BJ (cell line): ENCODE measurements around the gene NOTCH4. TPM values are rescaled to one million over a fixed set of nuclear protein-coding genes. Genes with fewer than 3 reads are reported as not detected.
A peak's percentile ranks its signal among the peaks of the same experiment; 100 is the strongest.
"Not testable (repeated sequence)": the region's sequence is repeated elsewhere in the genome, so short reads cannot be mapped to it uniquely, and the experiment has no call there.

Experiments
- CTCF ChIA-PET: fragments of 350-600 bp; formaldehyde crosslinking; extraction: SDS; loops from one replicate; lab custom pipeline; 2021; ENCODE audit warnings: antibody characterized with exemption, inconsistent platforms; lab: Yijun Ruan, JAX
- POLR2A ChIA-PET: fragments of 300-600 bp; sonication (Branson Sonifier 250); formaldehyde crosslinking; extraction: SDS; loops from one replicate; lab custom pipeline; 2021; ENCODE audit warnings: antibody characterized with exemption; lab: Charles Lee
- DNase-seq: peaks from one replicate; pipeline ENCODE4 v3.0.0-alpha.2; 2011; ENCODE audit warnings: low read depth
- H3K27me3 ChIP-seq: 2 replicates; pipeline ENCODE4 v1.6.0; 2011; ENCODE audit warnings: low read length; ENCODE audit not compliant: control insufficient read depth, insufficient read depth
- H3K36me3 ChIP-seq: 2 replicates; pipeline ENCODE4 v1.5.1; 2011; ENCODE audit warnings: low read length; ENCODE audit not compliant: control insufficient read depth, insufficient read depth
- H3K4me3 ChIP-seq: 2 replicates; pipeline ENCODE4 v1.5.1; 2011; ENCODE audit warnings: low read depth, mild to moderate bottlenecking, control low read depth, low read length
- polyA plus RNA-seq: library from polyadenylated mRNA; depleted of rRNA; stranded (reverse); fragments of >200 nt; gene quantifications from 2 replicates; pipeline ENCODE4 v1.2.3, GENCODE V29; 2011
- TF ChIP-seq, protein P1 (sequence below): IDR thresholded peaks from 2 replicates; pipeline ENCODE4 v1.5.1; 2011; ENCODE audit warnings: low read depth, mild to moderate bottlenecking, control low read depth, inconsistent platforms, low read length, moderate library complexity; ENCODE audit not compliant: insufficient read depth

NOTCH4 gene
- polyA plus RNA-seq, 1 experiment, result 0.42 TPM

- peak overlapping the region; percentile 35 for H3K4me3 ChIP-seq
- ChIA-PET POLR2A (interaction anchor here (0.8 to 1.5 kb wide), 3 partner anchors 18 to 777 kb away, joined by 3 to 5 read pairs (median 3); no protein-coding TSS in a partner anchor), CTCF (interaction anchor here (0.9 to 2.2 kb wide), 11 partner anchors 16 to 148 kb away, joined by 3 to 10 read pairs (median 5); partner anchors contain the start of genes AGPAT1 and EGFL8)
- no peak for DNase-seq
- H3K36me3 ChIP-seq, result no peaks in the 10 kb centered on the region
- H3K27me3 ChIP-seq, result no peaks in the 10 kb centered on the region
- TF ChIP-seq, protein P1, sequence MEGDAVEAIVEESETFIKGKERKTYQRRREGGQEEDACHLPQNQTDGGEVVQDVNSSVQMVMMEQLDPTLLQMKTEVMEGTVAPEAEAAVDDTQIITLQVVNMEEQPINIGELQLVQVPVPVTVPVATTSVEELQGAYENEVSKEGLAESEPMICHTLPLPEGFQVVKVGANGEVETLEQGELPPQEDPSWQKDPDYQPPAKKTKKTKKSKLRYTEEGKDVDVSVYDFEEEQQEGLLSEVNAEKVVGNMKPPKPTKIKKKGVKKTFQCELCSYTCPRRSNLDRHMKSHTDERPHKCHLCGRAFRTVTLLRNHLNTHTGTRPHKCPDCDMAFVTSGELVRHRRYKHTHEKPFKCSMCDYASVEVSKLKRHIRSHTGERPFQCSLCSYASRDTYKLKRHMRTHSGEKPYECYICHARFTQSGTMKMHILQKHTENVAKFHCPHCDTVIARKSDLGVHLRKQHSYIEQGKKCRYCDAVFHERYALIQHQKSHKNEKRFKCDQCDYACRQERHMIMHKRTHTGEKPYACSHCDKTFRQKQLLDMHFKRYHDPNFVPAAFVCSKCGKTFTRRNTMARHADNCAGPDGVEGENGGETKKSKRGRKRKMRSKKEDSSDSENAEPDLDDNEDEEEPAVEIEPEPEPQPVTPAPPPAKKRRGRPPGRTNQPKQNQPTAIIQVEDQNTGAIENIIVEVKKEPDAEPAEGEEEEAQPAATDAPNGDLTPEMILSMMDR, result peak; percentile 61
Observed at GRCh38 chr6:32194825-32195651, 28.8 kb downstream of the NOTCH4 start.

- ChIA-PET POLR2A (no interaction called here), CTCF (interaction anchor here (1.3 to 2.2 kb wide), 3 partner anchors 18 to 111 kb away, joined by 6 to 10 read pairs (median 7); partner anchors contain the start of gene AGPAT1)
- Histone ChIP-seq H3K27me3 (no peaks in the 10 kb centered on the region), H3K4me3 (no peak overlapping the region), H3K36me3 (no peaks in the 10 kb centered on the region)
- no peak for DNase-seq
- TF ChIP-seq, protein P1, result no peak
Observed at GRCh38 chr6:32194388-32194787, 29.5 kb downstream of the NOTCH4 start.

GRCh38 chr6:32193096-32193495, 30.8 kb downstream of the NOTCH4 start:
- CTCF ChIA-PET, result interaction anchor here (0.9 to 1.6 kb wide), 3 partner anchors 52 to 79 kb away, joined by 4 to 9 read pairs (median 6); no protein-coding TSS in a partner anchor

DNA sequence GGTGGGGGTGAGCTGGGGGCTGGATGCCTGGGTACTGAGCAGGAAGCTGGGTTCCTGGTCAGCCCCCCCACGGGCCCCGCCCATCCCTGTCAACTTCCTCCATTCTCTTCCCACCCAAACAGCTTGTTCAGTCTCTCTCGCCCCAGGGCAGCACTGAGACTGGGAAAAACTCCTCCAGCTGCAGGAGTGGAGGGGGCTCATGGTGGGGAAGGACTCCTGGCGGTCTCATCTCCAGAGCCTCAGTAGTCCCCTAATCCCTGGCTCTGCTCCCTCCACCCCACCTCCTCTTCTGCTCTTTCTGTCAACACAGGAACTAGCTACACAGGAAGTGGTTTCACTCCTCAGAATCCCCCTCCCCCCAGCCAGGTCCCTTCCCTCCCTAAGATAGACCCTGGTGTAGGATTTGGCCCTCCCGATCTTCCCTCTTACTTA, 31.2 kb downstream of the NOTCH4 start, which contains the start of gene GPSM3:
Gene GPSM3 (minus strand): TSS at position 36 of the 432 bp plus-strand sequence. CDS start 130 bp downstream, outside the sequence.
- Histone ChIP-seq H3K27me3 (no peaks in the 10 kb centered on the region), H3K36me3 (peaks cover 2% of the 10 kb centered on the region; the same call in 1 of the 2 replicates), H3K4me3 (peak within 1 kb of the TSS; percentile 7; the same call in 1 of the 2 replicates)
- POLR2A ChIA-PET, result no interaction called here
- no peak for DNase-seq
- CTCF ChIA-PET, result interaction anchor here (0.9 to 1.6 kb wide), 3 partner anchors 53 to 79 kb away, joined by 4 to 9 read pairs (median 6); no protein-coding TSS in a partner anchor
- TF ChIP-seq, protein P1, result no peak

More at GRCh38 chr6:32193096-32193495, 30.8 kb downstream of the NOTCH4 start:
- H3K36me3 ChIP-seq, POLR2A ChIA-PET, H3K4me3 ChIP-seq, H3K27me3 ChIP-seq, DNase-seq: not testable (repeated sequence)

DNA sequence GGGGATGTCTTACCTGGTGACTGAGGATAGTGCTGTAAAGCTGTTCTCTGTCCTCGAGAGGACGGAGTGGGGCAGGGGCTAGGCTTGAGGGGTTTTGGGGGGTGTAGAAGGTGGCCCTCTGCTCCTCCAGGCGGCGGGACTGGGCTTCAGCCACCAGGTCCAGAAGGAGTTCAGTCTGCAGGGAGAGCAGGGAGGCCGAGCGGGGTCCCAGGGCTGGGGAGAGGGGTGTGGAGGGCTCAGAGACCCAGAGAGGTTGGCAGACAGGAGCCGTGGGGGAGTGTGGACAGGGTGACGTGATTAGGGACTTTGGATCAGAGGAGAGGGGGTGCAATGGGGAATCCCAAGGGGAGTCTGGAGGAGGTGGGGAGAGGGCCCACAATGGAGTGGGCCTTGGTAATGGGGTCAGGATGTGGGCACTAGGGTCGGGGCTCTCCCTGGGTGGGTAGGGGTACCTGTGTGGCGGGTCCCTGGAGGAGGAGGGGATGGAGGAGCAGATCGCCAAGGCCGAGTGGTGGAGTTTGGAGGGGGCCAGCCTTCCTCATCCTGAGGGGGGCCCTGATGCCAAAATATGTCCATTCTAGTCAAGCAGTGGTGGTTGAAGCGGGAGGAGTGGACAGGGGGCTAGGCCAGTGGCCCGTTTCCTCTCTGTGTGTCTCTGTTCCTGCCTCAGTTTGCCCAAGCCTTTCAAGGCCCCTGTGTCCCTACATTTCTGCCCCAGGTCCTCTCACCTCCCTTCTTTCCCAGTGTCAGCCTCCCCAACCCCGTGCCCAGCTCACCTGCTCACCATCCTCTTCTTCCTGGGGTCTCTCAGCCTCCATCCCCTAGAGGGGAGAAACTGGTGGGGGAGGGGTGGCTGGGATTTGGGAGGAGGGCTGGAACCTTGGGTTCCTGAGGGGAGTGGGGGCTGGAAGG, 31.9 kb downstream of the NOTCH4 start:
- ChIA-PET CTCF (interaction anchor here (1.5 to 2.1 kb wide), 3 partner anchors 15 to 73 kb away, joined by 6 to 9 read pairs (median 7); no protein-coding TSS in a partner anchor), POLR2A (no interaction called here)
- TF ChIP-seq, protein P1, result no peak
- no peaks in the 10 kb centered on the region for H3K27me3 ChIP-seq
- peak overlapping the region; percentile 7; the same call in 1 of the 2 replicates for H3K4me3 ChIP-seq
- peaks cover 3% of the 10 kb centered on the region; the same call in 1 of the 2 replicates for H3K36me3 ChIP-seq
- no peak for DNase-seq
